ENCODE data around the gene HOOK2. TPM values are rescaled to one million over a fixed set of nuclear protein-coding genes. Genes with fewer than 3 reads are reported as not detected.

HOOK2 gene
- total RNA-seq, 3 donors from 2014 or later (not counting 1 experiment from before 2014, with no cell fraction given), result 13.3 to 15.3 (median 13.9) TPM

DNA sequence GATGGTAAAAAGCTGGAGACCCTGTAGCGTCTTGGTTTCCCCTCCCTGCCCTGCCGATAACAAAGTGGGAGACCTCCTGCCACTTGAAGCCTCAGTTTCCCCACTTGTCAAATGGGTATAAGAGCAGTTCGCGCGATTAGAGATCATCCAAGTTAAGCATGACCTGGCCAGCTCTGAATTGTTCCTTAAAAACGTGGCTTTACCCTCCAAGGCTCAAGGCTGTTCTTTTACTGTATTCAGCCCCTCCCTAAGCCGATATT lies 52.0 kb downstream of the HOOK2 start:
- under 1% methylated on average over 7 of the region's 7 CpGs for WGBS (ENCODE audit: insufficient coverage)
- H3K36me3 Mint-ChIP-seq, result no peaks in the 10 kb centered on the region
- Histone ChIP-seq H3K27me3 (ENCODE audit: control insufficient read depth, insufficient read depth, low read length) (no peaks in the 10 kb centered on the region), H3K27ac (ENCODE audit: low read length) (peak overlapping the region; percentile 44), H3K4me3 (ENCODE audit: low read length) (peak overlapping the region; percentile 60), H3K9me3 (ENCODE audit: control insufficient read depth, insufficient read depth, low read length) (no peaks in the 10 kb centered on the region), H3K4me1 (ENCODE audit: control insufficient read depth, insufficient read depth, low read length) (peaks cover 36% of the 10 kb centered on the region), H3K36me3 (ENCODE audit: control insufficient read depth, insufficient read depth, low read length) (peaks cover 8% of the 10 kb centered on the region)
- peak overlapping the region; percentile 93 for H3K4me3 Mint-ChIP-seq
- intact Hi-C loops (cut with micrococcal nuclease), result loop anchor here (1.0 to 5.0 kb wide), 4 partner anchors 10 to 69 kb away; partner anchors contain the start of genes DHPS, JUNB, MAN2B1 and WDR83
- H3K27me3 Mint-ChIP-seq (ENCODE audit: low read depth in 2 of 2), result no peaks in the 10 kb centered on the region
- H3K9me3 Mint-ChIP-seq, result no peaks in the 10 kb centered on the region
- DNase-seq (no peak), ATAC-seq (no peak)
- H3K27ac Mint-ChIP-seq, result peak overlapping the region; percentile 91 to 96
- TF ChIP-seq, protein P1, sequence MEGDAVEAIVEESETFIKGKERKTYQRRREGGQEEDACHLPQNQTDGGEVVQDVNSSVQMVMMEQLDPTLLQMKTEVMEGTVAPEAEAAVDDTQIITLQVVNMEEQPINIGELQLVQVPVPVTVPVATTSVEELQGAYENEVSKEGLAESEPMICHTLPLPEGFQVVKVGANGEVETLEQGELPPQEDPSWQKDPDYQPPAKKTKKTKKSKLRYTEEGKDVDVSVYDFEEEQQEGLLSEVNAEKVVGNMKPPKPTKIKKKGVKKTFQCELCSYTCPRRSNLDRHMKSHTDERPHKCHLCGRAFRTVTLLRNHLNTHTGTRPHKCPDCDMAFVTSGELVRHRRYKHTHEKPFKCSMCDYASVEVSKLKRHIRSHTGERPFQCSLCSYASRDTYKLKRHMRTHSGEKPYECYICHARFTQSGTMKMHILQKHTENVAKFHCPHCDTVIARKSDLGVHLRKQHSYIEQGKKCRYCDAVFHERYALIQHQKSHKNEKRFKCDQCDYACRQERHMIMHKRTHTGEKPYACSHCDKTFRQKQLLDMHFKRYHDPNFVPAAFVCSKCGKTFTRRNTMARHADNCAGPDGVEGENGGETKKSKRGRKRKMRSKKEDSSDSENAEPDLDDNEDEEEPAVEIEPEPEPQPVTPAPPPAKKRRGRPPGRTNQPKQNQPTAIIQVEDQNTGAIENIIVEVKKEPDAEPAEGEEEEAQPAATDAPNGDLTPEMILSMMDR (IDR thresholded peaks at IDR 0.05), result no peak
- peaks cover 26 to 42% of the 10 kb centered on the region in 2 donors for H3K4me1 Mint-ChIP-seq

GRCh38 chr19:12722566-12723380 lies 52.6 kb downstream of the HOOK2 start:
- DNase-seq (peak; percentile 87 to 99), ATAC-seq (peak; percentile 87 to 97 (median 95))
- H3K36me3 ChIP-seq (ENCODE audit: control insufficient read depth, insufficient read depth, low read length), result peaks cover 2% of the 10 kb centered on the region
- WGBS (ENCODE audit: insufficient coverage), result under 1% methylated on average over 30 of the region's 32 CpGs
- H3K27me3 ChIP-seq (ENCODE audit: control insufficient read depth, insufficient read depth, low read length), result no peaks in the 10 kb centered on the region
- H3K9me3 ChIP-seq (ENCODE audit: control insufficient read depth, insufficient read depth, low read length), result no peaks in the 10 kb centered on the region
- peak overlapping the region; percentile 44 for H3K27ac ChIP-seq (ENCODE audit: low read length)
- TF ChIP-seq, protein P1 (IDR thresholded peaks at IDR 0.05), result no peak
- peak overlapping the region; percentile 60 for H3K4me3 ChIP-seq (ENCODE audit: low read length)
- H3K4me3 Mint-ChIP-seq, result peak overlapping the region; percentile 93
- peaks cover 26 to 42% of the 10 kb centered on the region in 2 donors for H3K4me1 Mint-ChIP-seq
- intact Hi-C loops (cut with micrococcal nuclease), result loop anchor here (1.0 to 5.0 kb wide), 4 partner anchors 11 to 70 kb away; partner anchors contain the start of genes DHPS, JUNB, MAN2B1 and WDR83
- no peaks in the 10 kb centered on the region for H3K36me3 Mint-ChIP-seq
- H3K27me3 Mint-ChIP-seq (ENCODE audit: low read depth in 2 of 2), result no peaks in the 10 kb centered on the region
- no peaks in the 10 kb centered on the region for H3K9me3 Mint-ChIP-seq
- H3K4me1 ChIP-seq (ENCODE audit: control insufficient read depth, insufficient read depth, low read length), result peaks cover 36% of the 10 kb centered on the region
- H3K27ac Mint-ChIP-seq, result peak overlapping the region; percentile 91 to 96

DNA sequence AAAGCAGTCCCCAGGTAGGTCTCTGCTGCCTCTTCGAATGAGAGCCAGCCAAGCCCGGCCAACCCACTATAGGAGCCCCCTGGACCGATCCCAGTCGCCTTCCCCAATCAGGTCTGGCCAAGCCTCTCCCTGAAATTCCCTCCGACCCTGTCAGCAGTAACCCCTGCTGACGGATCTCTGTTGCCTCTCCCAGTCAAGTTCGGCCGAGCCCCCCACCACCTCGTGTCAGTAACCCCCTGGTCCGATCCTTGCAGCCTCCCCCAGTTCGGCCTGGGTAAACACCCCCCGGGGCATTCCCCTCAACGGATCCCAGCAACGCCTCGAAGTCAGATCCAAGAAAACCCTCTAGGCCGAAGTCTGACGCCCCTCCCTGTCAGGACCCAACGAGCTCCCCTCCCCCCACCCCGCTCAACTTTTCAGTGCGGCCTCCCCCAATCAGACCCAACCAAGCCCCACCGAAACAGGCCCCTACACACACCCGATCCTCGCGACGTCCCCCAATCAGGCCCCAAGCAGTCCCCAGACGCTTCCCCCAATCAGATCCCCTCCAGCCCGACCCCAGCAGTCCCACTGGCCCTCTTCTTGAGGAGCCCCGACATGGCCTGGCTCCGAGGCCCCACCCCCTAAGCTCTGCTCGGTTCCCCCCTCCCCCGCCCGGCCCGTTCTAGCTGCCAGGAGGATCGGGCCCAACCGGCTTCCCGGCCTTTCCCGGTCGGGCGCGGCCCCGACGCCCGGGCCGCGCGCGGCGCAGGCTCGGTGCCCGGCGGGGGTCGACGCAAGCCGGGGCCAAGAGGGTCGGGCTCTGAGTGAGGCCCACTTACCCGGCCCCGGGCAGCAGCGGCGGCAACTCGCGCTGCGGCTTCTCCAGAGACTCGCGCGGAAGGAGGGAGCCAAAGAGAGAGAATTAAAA lies 53.4 kb downstream of the HOOK2 start:
- no peaks in the 10 kb centered on the region for H3K27me3 Mint-ChIP-seq (ENCODE audit: low read depth in 2 of 2)
- peak overlapping the region; percentile 91 to 96 for H3K27ac Mint-ChIP-seq
- Histone ChIP-seq H3K9me3 (ENCODE audit: control insufficient read depth, insufficient read depth, low read length) (no peaks in the 10 kb centered on the region), H3K4me3 (ENCODE audit: low read length) (peak overlapping the region; percentile 60), H3K4me1 (ENCODE audit: control insufficient read depth, insufficient read depth, low read length) (peaks cover 36% of the 10 kb centered on the region), H3K27ac (ENCODE audit: low read length) (peak overlapping the region; percentile 44), H3K27me3 (ENCODE audit: control insufficient read depth, insufficient read depth, low read length) (no peaks in the 10 kb centered on the region), H3K36me3 (ENCODE audit: control insufficient read depth, insufficient read depth, low read length) (peaks cover 4% of the 10 kb centered on the region)
- peak overlapping the region; percentile 94 for H3K4me3 Mint-ChIP-seq
- TF ChIP-seq, protein P1 (IDR thresholded peaks at IDR 0.05), result no peak
- intact Hi-C loops (cut with micrococcal nuclease), result loop anchor here (5.0 kb wide), 3 partner anchors 40 to 70 kb away; partner anchors contain the start of genes DHPS, JUNB, MAN2B1 and WDR83
- under 1% methylated on average over 64 of the region's 65 CpGs for WGBS (ENCODE audit: insufficient coverage)
- H3K9me3 Mint-ChIP-seq, result no peaks in the 10 kb centered on the region
- DNase-seq (peak in 1 of 2 donors; percentile 69), ATAC-seq (peak; percentile 52 to 67 (median 54))
- peaks cover 26 to 42% of the 10 kb centered on the region in 2 donors for H3K4me1 Mint-ChIP-seq
- H3K36me3 Mint-ChIP-seq, result no peaks in the 10 kb centered on the region
